ENCODE results near the gene EPSTI1. TPM values are rescaled to one million over a fixed set of nuclear protein-coding genes. Genes with fewer than 3 reads are reported as not detected.

The EPSTI1 gene
- total RNA-seq, 3 donors from 2014 or later (not counting 1 experiment from before 2014, with no cell fraction given): 23.4 to 57.4 (median 34.4) TPM

GRCh38 chr13:43039966-43040365 lies 47.9 kb upstream of the EPSTI1 start:
- intact Hi-C loops (cut with micrococcal nuclease): no loop called here
- 83% methylated on average over 2 of the region's 2 CpGs for WGBS (ENCODE audit: insufficient coverage)
- Histone ChIP-seq H3K4me1 (ENCODE audit: control insufficient read depth, insufficient read depth, low read length) (peaks cover 3% of the 10 kb centered on the region), H3K9me3 (ENCODE audit: control insufficient read depth, insufficient read depth, low read length) (no peaks in the 10 kb centered on the region), H3K27ac (ENCODE audit: low read length) (no peak overlapping the region), H3K36me3 (ENCODE audit: control insufficient read depth, insufficient read depth, low read length) (peaks cover 2% of the 10 kb centered on the region), H3K4me3 (ENCODE audit: low read length) (no peak overlapping the region), H3K27me3 (ENCODE audit: control insufficient read depth, insufficient read depth, low read length) (no peaks in the 10 kb centered on the region)
- no peaks in the 10 kb centered on the region for H3K9me3 Mint-ChIP-seq
- H3K4me3 Mint-ChIP-seq: no peak overlapping the region
- ATAC-seq (no peak), DNase-seq (no peak)
- no peaks in the 10 kb centered on the region for H3K27me3 Mint-ChIP-seq (ENCODE audit: low read depth in 2 of 2)
- no peak overlapping the region for H3K27ac Mint-ChIP-seq
- H3K36me3 Mint-ChIP-seq: no peaks in the 10 kb centered on the region
- TF ChIP-seq CTCF (IDR thresholded peaks at IDR 0.05): no peak
- H3K4me1 Mint-ChIP-seq: peaks cover 37 to 47% of the 10 kb centered on the region in 2 donors

DNA sequence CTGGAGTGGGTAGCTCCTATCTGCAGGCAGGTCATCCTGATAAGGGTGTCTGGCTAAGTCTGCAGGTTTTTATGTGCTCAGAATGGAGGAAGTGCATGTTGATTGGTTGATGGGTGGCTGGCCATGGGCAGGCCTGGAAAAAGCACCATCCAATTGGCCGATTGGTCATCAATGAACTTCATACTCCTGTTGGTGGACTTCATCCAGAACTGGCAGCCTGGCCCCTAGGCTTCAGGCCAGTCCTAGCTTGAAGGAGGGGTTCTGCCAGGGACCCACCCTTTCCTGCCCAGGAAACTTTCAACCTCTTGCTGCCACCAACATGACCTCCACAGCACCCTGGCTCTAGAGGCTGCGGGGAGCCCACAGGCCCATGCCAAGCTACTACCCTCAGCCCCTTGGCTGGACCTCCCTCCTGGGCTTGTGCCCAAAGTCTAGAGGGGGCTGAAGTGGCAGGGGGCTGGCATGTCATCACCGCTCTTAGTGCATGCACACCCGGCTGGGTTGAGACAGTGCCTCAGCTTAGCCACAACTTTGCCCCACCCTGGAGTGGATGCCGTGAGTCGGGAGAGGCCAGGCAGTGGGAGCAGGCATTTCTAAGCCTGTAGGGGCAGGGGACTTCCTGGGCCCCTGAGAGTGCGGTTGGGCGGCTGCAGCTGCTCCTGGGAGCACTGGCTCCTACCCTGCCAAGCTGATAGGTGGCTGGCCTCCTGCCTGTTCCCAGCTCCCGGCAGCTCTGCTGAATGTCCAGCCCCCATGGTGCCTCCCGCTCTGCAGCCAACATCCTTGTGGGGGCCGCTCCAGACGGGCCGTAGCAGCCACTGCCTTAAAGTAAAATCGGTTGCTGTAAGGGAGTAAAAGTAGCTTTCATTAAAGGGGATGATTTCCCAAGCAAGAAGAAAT lies 44.6 kb upstream of the EPSTI1 start:
- Mint-ChIP-seq H3K27me3 (ENCODE audit: low read depth in 2 of 2) (no peaks in the 10 kb centered on the region), H3K36me3 (no peaks in the 10 kb centered on the region), H3K4me3 (no peak overlapping the region), H3K9me3 (peaks cover 0 to 2% of the 10 kb centered on the region in 2 donors), H3K4me1 (peaks cover 31 to 42% of the 10 kb centered on the region in 2 donors), H3K27ac (peak overlapping the region in 1 of 2 donors; percentile 40)
- no peak for TF ChIP-seq CTCF (IDR thresholded peaks at IDR 0.05)
- DNase-seq: no peak
- H3K4me1 ChIP-seq (ENCODE audit: control insufficient read depth, insufficient read depth, low read length): no peaks in the 10 kb centered on the region
- no peak overlapping the region for H3K27ac ChIP-seq (ENCODE audit: low read length)
- 98% methylated on average over 14 of the region's 14 CpGs for WGBS (ENCODE audit: insufficient coverage)
- no peaks in the 10 kb centered on the region for H3K27me3 ChIP-seq (ENCODE audit: control insufficient read depth, insufficient read depth, low read length)
- ATAC-seq: no peak
- no peaks in the 10 kb centered on the region for H3K9me3 ChIP-seq (ENCODE audit: control insufficient read depth, insufficient read depth, low read length)
- H3K4me3 ChIP-seq (ENCODE audit: low read length): no peak overlapping the region
- H3K36me3 ChIP-seq (ENCODE audit: control insufficient read depth, insufficient read depth, low read length): peaks cover 2% of the 10 kb centered on the region
- intact Hi-C loops (cut with micrococcal nuclease): no loop called here

- Histone ChIP-seq H3K4me3 (ENCODE audit: low read length) (no peak overlapping the region), H3K27me3 (ENCODE audit: control insufficient read depth, insufficient read depth, low read length) (no peaks in the 10 kb centered on the region), H3K36me3 (ENCODE audit: control insufficient read depth, insufficient read depth, low read length) (peaks cover 8% of the 10 kb centered on the region), H3K4me1 (ENCODE audit: control insufficient read depth, insufficient read depth, low read length) (no peaks in the 10 kb centered on the region), H3K27ac (ENCODE audit: low read length) (no peak overlapping the region), H3K9me3 (ENCODE audit: control insufficient read depth, insufficient read depth, low read length) (no peaks in the 10 kb centered on the region)
- H3K36me3 Mint-ChIP-seq: peaks cover 6% of the 10 kb centered on the region
- WGBS (ENCODE audit: insufficient coverage): 100% methylated on average over 1 of the region's 3 CpGs
- H3K27me3 Mint-ChIP-seq (ENCODE audit: low read depth in 2 of 2): no peaks in the 10 kb centered on the region
- H3K4me1 Mint-ChIP-seq: peaks cover 40 to 45% of the 10 kb centered on the region in 2 donors
- no peak overlapping the region for H3K4me3 Mint-ChIP-seq
- ATAC-seq (no peak), DNase-seq (no peak)
- no peak for TF ChIP-seq CTCF (IDR thresholded peaks at IDR 0.05)
- H3K27ac Mint-ChIP-seq: no peak overlapping the region
- H3K9me3 Mint-ChIP-seq: peaks cover 0 to 2% of the 10 kb centered on the region in 2 donors
- intact Hi-C loops (cut with micrococcal nuclease): no loop called here
Measured at GRCh38 chr13:43033038-43033437, 41.0 kb upstream of the EPSTI1 start.

Measured in natural killer cell (primary cell).